Type B pancreatic cell (in vitro differentiated cells): ENCODE measurements around the gene SGSH. TPM values are rescaled to one million over a fixed set of nuclear protein-coding genes. Genes with fewer than 3 reads are reported as not detected.

Experiments
- DNase-seq: peaks from one replicate; pipeline ENCODE4 v3.0.0; 2021; ENCODE audit warnings: mixed read lengths; ENCODE audit not compliant: unreplicated experiment; ENCODE audit errors: extremely low spot score
- H3K27ac Mint-ChIP-seq: 2 replicates; pipeline ENCODE4 v1.8.0; 2021; ENCODE audit warnings: mild to moderate bottlenecking, mixed read lengths
- H3K27me3 Mint-ChIP-seq: 2 replicates; pipeline ENCODE4 v1.8.0; 2021; ENCODE audit warnings: mixed read lengths
- H3K36me3 Mint-ChIP-seq: 2 replicates; pipeline ENCODE4 v1.8.0; 2021; ENCODE audit warnings: mixed read lengths
- H3K4me1 Mint-ChIP-seq: one replicate; pipeline ENCODE4 v1.8.0; 2021; ENCODE audit warnings: mixed read lengths; ENCODE audit not compliant: unreplicated experiment
- H3K4me3 Mint-ChIP-seq: 2 replicates; pipeline ENCODE4 v1.8.0; 2021; ENCODE audit warnings: mild to moderate bottlenecking, mixed read lengths
- H3K9me3 Mint-ChIP-seq: 2 replicates; pipeline ENCODE4 v1.8.0; 2021; ENCODE audit warnings: mixed read lengths
- long read RNA-seq: library from polyadenylated mRNA; unstranded; transcript quantifications from one replicate; pipeline ENCODE4 v2.0.0, GENCODE V29; 2020
- total RNA-seq: library from RNA; stranded (reverse); gene quantifications from 2 replicates; pipeline ENCODE4 v1.2.1, GENCODE V29; 2021; ENCODE audit warnings: low replicate concordance
- TF ChIP-seq, protein P1 (sequence below): fragments of 200-600 bp; sonication (generic); conservative IDR thresholded peaks from 2 replicates; pipeline ENCODE4 v1.5.0; 2021; ENCODE audit warnings: antibody characterized with exemption, mild to moderate bottlenecking

SGSH gene
- total RNA-seq: 40.5 and 45.4 TPM in 2 replicates
- long read RNA-seq, transcript SGSH-201 (8 exons, 2,784 nt): major isoform, 6 of 17 reads
- long read RNA-seq, partial matches to known transcripts: 4 of 17 reads
- long read RNA-seq, other reads (novel, unspliced or antisense): 7 of 17 reads

DNA sequence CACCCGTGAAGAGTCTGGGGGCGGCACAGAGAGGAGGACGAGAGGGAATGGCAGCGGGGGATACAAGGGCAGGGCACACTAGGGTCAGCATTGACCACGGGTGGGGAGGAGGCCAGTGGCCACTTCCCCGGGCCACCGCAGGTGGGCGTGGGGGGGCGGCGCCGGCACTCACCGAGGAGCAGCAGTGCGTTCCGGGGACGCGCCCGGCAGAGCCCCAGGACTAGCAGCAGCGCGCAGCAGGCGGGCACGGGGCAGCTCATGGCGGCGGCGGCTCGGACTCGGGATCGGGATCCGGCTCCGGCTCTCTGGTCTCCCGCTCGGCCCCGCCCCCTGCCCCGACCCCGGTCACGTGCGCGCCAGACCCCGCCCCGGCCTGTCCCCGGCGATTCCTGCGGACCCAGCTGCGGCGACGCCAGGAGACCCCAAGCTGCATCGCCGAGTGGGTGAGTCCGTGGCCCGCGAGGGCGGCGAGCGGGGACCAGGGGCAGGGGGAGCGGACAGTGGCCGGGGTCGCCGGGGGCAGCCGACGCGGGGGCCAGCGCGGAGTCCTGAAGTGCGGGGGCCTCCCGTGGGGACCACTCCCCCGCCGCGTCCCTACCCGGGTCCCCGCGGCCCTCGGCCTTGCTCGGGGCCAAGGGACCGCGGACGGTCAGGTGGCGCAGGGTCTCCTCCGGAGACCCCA, at the start of gene SGSH, which contains the start of gene SLC26A11:
SGSH (minus strand) TSS at position 280 of the 682 bp plus-strand sequence; CDS start at position 260, 20 bp downstream.
SLC26A11 (plus strand) TSS at position 374 of the 682 bp plus-strand sequence. CDS start 1,134 bp downstream, outside the sequence.
- Mint-ChIP-seq H3K36me3 (peaks cover 18% of the 10 kb centered on the region), H3K27ac (peak within 1 kb of the TSS; percentile 94), H3K27me3 (no peaks in the 10 kb centered on the region), H3K4me3 (peak within 1 kb of the TSS; percentile 94), H3K9me3 (no peaks in the 10 kb centered on the region), H3K4me1 (peaks cover 21% of the 10 kb centered on the region)
- DNase-seq: peak; percentile 88
- TF ChIP-seq, protein P1, sequence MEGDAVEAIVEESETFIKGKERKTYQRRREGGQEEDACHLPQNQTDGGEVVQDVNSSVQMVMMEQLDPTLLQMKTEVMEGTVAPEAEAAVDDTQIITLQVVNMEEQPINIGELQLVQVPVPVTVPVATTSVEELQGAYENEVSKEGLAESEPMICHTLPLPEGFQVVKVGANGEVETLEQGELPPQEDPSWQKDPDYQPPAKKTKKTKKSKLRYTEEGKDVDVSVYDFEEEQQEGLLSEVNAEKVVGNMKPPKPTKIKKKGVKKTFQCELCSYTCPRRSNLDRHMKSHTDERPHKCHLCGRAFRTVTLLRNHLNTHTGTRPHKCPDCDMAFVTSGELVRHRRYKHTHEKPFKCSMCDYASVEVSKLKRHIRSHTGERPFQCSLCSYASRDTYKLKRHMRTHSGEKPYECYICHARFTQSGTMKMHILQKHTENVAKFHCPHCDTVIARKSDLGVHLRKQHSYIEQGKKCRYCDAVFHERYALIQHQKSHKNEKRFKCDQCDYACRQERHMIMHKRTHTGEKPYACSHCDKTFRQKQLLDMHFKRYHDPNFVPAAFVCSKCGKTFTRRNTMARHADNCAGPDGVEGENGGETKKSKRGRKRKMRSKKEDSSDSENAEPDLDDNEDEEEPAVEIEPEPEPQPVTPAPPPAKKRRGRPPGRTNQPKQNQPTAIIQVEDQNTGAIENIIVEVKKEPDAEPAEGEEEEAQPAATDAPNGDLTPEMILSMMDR: peak; percentile 28

DNA sequence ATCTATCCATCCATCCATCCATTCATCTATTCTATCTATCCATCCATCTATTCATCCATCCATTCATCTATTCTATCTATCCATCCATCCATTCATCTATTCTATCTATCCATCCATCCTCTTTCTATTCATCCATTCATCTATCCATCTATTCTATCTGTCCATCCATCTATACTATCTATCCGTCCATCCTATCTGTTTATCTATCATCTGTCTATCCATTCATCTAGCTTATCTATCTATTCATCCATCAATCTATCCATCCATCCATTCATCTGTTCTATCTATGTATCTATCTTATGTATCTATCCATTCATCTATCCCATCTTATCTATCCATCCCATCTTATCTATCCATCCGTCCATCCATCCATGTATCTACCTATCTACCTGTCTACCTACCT, 49.3 kb upstream of the SGSH start:
- peaks cover 4% of the 10 kb centered on the region for H3K9me3 Mint-ChIP-seq
- no peak for DNase-seq
- TF ChIP-seq, protein P1: no peak
- H3K36me3 Mint-ChIP-seq: peaks cover 12% of the 10 kb centered on the region
- no peak overlapping the region for H3K27ac Mint-ChIP-seq
- peaks cover 4% of the 10 kb centered on the region for H3K4me1 Mint-ChIP-seq
- no peak overlapping the region for H3K4me3 Mint-ChIP-seq
- no peaks in the 10 kb centered on the region for H3K27me3 Mint-ChIP-seq

DNA sequence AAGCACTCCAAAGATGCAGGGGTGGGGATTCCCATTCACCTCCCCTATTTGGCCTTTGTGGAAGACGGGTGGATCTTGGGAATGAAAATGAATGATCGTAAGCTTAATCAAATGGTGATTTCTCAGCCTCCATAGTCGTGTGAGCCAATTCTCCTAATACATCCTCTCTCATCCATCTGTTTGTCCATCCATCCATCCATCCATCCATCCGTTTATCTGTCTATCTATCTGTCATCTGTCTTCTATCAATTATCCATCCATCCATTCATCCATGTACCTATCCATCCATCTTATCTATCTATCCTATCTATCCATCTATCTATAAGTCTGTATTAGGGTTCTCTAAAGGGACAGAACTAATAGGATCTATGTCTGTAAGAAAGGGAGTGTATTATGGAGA, 48.3 kb upstream of the SGSH start:
- no peak for DNase-seq
- Mint-ChIP-seq H3K4me1 (peaks cover 4% of the 10 kb centered on the region), H3K36me3 (peaks cover 8% of the 10 kb centered on the region), H3K9me3 (peaks cover 4% of the 10 kb centered on the region), H3K4me3 (no peak overlapping the region), H3K27me3 (no peaks in the 10 kb centered on the region), H3K27ac (no peak overlapping the region)
- TF ChIP-seq, protein P1: no peak

DNA sequence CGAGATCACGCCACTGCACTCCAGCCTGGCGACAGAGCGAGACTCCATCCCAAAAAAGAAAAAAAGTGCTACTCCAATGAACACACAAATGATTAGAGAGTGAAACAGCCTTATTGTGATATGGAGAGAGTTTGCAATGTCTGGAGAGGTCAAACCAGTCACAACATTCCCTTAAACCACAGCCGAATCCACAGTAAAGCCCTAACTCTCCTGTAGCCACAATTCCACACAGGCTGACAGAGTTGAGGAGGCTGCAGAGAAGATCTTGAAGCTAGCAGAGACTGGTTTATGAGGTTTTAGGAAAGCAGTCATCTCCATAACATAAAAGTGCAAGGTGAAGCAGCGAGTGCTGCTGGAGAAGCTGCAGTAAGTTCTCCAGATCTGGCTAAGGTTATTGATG, 47.3 kb upstream of the SGSH start:
- H3K27me3 Mint-ChIP-seq: no peaks in the 10 kb centered on the region
- TF ChIP-seq, protein P1: no peak
- H3K27ac Mint-ChIP-seq: no peak overlapping the region
- peaks cover 4% of the 10 kb centered on the region for H3K9me3 Mint-ChIP-seq
- peaks cover 4% of the 10 kb centered on the region for H3K4me1 Mint-ChIP-seq
- no peak for DNase-seq
- H3K36me3 Mint-ChIP-seq: peaks cover 8% of the 10 kb centered on the region
- no peak overlapping the region for H3K4me3 Mint-ChIP-seq

DNA sequence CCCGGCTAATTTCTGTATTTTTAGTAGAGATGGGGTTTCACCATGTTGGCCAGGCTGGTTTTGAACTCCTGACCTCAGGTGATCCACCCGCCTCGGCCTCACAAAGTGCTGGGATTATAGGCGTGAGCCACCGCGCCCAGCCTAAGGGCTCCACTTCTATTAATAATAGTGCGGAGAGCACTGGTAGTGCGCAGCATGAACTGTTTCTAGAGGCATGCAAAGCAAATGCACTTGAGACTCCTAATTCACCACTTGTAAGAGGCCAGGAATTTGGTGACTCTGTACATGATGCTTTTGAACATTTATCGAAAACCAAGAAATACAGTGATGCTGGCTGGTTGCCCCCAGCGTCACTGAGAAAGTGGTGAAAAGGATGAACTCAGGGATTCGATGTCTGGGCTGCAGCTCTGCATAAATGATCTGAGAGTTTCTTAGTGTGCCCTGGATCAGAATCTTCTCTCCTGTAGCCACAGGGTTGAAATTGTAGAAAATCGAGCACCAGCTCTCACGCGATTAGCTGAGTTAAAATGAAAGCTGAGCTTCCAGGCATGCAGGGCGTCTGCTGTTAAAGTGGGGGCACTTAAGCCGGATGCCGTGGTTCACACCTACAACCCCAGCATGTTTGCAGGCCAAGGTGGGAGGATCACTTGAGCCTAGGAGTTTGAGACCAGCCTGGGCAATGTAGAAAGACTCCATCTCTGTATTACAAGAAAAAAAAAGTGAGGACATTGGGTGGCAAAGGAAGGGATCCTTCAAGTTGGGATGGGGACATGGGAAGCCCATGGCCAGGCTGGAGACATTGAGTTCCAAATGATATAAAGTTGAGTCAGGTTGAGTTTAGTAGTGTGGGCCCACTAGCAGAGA, 45.3 kb upstream of the SGSH start:
- H3K27ac Mint-ChIP-seq: peak overlapping the region; percentile 29
- H3K4me1 Mint-ChIP-seq: peaks cover 11% of the 10 kb centered on the region
- no peak overlapping the region for H3K4me3 Mint-ChIP-seq
- no peaks in the 10 kb centered on the region for H3K27me3 Mint-ChIP-seq
- DNase-seq: no peak
- no peaks in the 10 kb centered on the region for H3K9me3 Mint-ChIP-seq
- TF ChIP-seq, protein P1: no peak
- H3K36me3 Mint-ChIP-seq: peaks cover 4% of the 10 kb centered on the region
